ENCODE measurements around the gene CAPZB.

Gene CAPZB

DNA sequence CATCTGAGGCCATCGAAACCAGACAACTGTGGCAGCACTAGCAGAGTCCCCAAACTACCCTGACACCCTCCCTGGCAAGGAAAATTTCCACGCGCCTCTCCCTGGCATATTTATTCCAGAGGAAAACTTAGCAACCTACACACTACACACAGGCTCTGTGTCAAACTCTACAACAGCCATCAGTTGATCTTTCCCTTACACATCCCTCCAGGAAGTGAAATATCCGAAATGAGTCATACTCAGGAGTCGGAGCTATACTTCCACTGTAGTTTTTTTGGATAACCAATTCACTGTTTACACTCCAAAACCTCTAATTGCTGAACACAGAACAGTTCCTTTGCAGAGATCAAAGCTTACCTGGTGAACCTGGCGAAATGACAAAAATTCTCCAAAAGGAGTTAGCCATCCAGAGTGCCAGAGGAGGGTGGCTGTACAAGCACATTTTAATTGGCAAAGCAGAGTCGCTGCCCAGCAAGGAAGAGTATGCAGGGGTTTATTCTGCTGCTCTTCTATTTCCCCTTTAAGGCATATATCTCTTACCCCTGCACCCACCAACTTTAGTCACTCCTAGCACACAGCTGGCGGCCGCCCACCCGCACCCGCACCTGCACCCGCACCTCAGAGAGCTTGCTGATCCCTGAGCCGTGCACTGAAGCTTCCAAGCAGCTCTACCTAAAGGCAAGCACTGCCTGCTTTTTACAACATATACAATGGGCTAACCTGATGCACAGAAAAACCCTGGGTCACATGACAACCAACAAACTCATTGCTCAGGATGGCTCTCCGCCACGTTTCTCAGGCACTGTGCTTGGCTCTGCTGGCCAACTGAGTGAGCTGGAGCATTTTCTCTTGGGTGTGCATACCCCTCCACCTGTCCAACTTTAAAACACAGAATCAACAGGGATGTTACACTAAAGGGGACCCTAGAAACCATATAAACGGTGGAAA lies 54.9 kb downstream of the CAPZB start:
- peak; percentile 69 for DNase-seq (ENCODE audit: low read depth)
- no peak overlapping the region for H3K4me3 ChIP-seq (ENCODE audit: low read depth, low read length)
- TF ChIP-seq CTCF (conservative IDR thresholded peaks at IDR 0.05; ENCODE audit: low read depth, low read length), result no peak

DNA sequence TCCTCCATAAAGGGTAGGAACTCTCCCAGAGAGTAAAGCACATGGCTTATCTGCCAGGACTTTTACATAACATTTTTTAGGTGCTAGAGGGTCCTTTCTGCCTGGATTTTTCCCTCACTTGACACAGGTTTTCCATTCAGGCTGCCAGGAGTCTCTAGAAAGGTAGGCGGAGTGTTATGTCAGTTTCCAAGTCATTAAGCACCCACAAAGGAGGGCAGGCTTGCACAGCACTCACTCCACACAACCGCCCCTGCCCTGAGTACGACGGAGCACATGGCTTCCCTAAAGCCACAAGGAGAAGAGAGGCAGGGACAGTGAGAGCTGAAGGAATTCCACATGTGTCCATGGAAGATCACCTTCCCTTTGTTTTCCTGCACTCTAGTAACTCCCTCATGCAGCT lies 55.7 kb downstream of the CAPZB start:
- no peak for TF ChIP-seq CTCF (conservative IDR thresholded peaks at IDR 0.05; ENCODE audit: low read depth, low read length)
- H3K4me3 ChIP-seq (ENCODE audit: low read depth, low read length), result no peak overlapping the region
- no peak for DNase-seq (ENCODE audit: low read depth)

- peak; percentile 75 for DNase-seq (ENCODE audit: low read depth)
- no peak overlapping the region for H3K4me3 ChIP-seq (ENCODE audit: low read depth, low read length)
- TF ChIP-seq CTCF (conservative IDR thresholded peaks at IDR 0.05; ENCODE audit: low read depth, low read length), result no peak
Measured at GRCh38 chr1:19427087-19427781, 58.1 kb downstream of the CAPZB start.

DNA sequence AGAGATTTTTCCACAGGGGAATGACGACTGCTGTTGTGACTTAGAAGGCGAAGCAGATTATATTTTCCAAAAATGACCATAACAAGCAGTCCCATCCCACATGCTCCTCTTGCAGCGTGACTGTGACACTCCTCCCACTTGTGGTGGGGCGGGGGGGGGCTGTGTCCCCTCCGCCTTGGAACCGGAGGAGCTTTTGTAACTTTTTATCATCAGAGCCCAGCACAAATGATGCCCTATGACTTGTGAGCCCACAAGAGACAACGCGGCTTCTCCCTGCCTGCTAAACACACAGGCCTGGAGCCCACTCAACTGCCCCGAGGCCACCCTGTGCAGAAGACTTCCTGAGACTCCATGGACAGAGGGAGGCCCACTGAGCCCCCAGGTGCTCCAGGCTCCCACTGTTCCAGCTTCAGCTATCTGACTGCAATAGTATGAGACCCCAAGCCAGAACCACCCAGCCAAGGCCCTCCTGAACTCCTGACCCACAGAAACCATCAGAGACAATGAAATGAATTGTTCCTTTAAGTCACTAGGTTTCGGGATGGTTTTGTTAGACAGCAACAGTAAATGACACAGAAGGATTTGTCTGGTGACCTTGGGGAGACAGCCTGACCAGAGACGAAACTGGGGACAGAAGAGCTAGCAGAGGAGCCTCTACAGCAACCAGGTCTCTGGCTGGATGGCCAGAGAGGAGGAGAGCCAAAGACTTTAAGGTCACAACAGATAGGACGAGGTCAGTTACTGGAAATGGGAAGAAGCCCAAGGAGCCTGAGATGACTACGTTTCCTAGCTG lies 58.8 kb downstream of the CAPZB start:
- no peak for TF ChIP-seq CTCF (conservative IDR thresholded peaks at IDR 0.05; ENCODE audit: low read depth, low read length)
- no peak overlapping the region for H3K4me3 ChIP-seq (ENCODE audit: low read depth, low read length)
- DNase-seq (ENCODE audit: low read depth), result no peak

DNA sequence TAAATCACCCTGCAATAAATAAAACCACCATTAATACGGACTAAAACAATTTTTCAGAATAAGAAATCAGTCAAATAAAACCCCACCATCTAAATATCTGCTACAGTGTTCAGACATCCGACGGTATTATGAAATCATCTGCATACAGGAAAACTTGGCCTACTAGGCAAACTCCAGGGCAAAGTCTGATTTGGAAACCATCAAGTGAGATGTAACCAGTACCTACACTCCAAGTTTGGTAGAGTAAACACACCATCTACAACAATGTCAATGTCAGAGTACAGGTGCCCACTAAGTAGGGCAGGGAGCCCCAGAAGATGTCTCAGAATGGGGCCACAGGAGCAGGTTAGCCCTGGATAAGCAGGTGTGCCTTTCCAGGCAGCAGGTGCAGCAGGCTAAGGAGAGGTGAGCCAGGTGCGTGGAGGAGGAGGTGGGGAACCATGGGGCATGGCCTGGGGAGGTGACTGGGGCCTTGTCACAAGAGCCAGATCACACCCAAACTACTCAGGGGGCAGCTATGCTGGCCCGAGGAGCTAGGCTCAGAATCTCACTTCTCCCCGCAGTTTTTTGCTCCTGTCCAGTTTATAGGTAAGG lies 59.6 kb downstream of the CAPZB start:
- TF ChIP-seq CTCF (conservative IDR thresholded peaks at IDR 0.05; ENCODE audit: low read depth, low read length), result no peak
- no peak for DNase-seq (ENCODE audit: low read depth)
- no peak overlapping the region for H3K4me3 ChIP-seq (ENCODE audit: low read depth, low read length)

Data from choroid plexus epithelial cell (primary cell).